HCT116 (cell line): ENCODE measurements around the gene VTI1B. TPM values are rescaled to one million over a fixed set of nuclear protein-coding genes. Genes with fewer than 3 reads are reported as not detected.

Experiments used
- ATAC-seq: fragments of 200-7000 bp; cut with Tn5 transposase; 2 replicates; pipeline ENCODE4 v1.9.1; 2020; ENCODE audit warnings: mild to moderate bottlenecking, moderate library complexity
- BruUV-seq: library from RNA; stranded (reverse); fragments of 400-500 nt; replicated peaks from 2 replicates; lab custom pipeline; 2021; lab: Mats Ljungman, UMichigan
- CTCF ChIA-PET: fragments of 300-600 bp; sonication (Branson Sonifier 250); formaldehyde crosslinking; loops from one replicate; lab custom pipeline; 2021; ENCODE audit warnings: antibody characterized with exemption; lab: Charles Lee
- POLR2A ChIA-PET: fragments of 300-600, 350-600 bp; sonication (Branson Sonifier 250); formaldehyde crosslinking; loops from one replicate; lab custom pipeline; 2021; ENCODE audit warnings: antibody characterized with exemption; lab: Charles Lee
- RAD21 ChIA-PET, 2 experiments: fragments of 300-600 bp; sonication (Branson Sonifier 250); formaldehyde crosslinking; loops; one replicate each; lab custom pipeline; 2023; ENCODE audit warnings: low total read pairs in 2 of 2; ENCODE audit not compliant: uncharacterized antibody in 2 of 2, unreplicated experiment in 2 of 2, low non-redundant PET in 1 of 2; lab: Charles Lee
- DNase-seq: peaks from one replicate; pipeline ENCODE4 v3.0.0-alpha.2; 2010; ENCODE audit warnings: low read depth, low spot score
- H2AFZ ChIP-seq: fragments of 200-600 bp; shearing (Covaris generic), sonication (generic); 2 replicates; pipeline ENCODE4 v1.6.1; 2017; ENCODE audit warnings: low read depth, mixed run types, mixed read lengths, antibody characterized with exemption, low read length; ENCODE audit not compliant: poor library complexity, severe bottlenecking
- H3K27ac ChIP-seq: 2 replicates; pipeline ENCODE4 v1.5.1; 2012; ENCODE audit warnings: low read depth, low read length
- H3K27me3 ChIP-seq: fragments of 200-600 bp; sonication (generic); 2 replicates; pipeline ENCODE4 v1.6.1; 2016; ENCODE audit warnings: mixed run types, low read length, mixed read lengths; ENCODE audit not compliant: insufficient read depth
- H3K36me3 ChIP-seq, 2 experiments: fragments of 200-500 bp in 1 of 2; fragments of 200-600 bp in 1 of 2; sonication (Bioruptor generic) in 1 of 2; sonication (generic) in 1 of 2; 2 replicates each; pipeline versions ENCODE4 v1.5.1 to v1.6.1; 2014 to 2016; ENCODE audit warnings: low read length in 2 of 2, inconsistent platforms in 1 of 2, mixed read lengths in 1 of 2, mixed run types in 1 of 2; ENCODE audit not compliant: insufficient read depth in 2 of 2, control insufficient read depth in 1 of 2
- H3K4me1 ChIP-seq, 2 experiments: fragments of 200-600 bp in 1 of 2; sonication (generic) in 1 of 2; 2 replicates each; pipeline versions ENCODE4 v1.5.1 to v1.6.1; 2012 to 2017; ENCODE audit warnings: low read length in 2 of 2, inconsistent platforms in 1 of 2, mild to moderate bottlenecking in 1 of 2, mixed read lengths in 1 of 2, mixed run types in 1 of 2, moderate library complexity in 1 of 2; ENCODE audit not compliant: insufficient read depth in 2 of 2, control insufficient read depth in 1 of 2
- H3K4me2 ChIP-seq: fragments of 200-600 bp; sonication (generic); 2 replicates; pipeline ENCODE4 v1.6.1; 2017; ENCODE audit warnings: mixed run types, low read length, mixed read lengths
- H3K4me3 ChIP-seq, 2 experiments: fragments of 200-600 bp in 1 of 2; sonication (generic) in 1 of 2; replicated peaks in 1 of 2; 2 replicates each; pipeline ENCODE4 v1.5.1; 2011 to 2016; ENCODE audit warnings: low read length in 2 of 2, control low read depth in 1 of 2, low read depth in 1 of 2, mild to moderate bottlenecking in 1 of 2, mixed read lengths in 1 of 2, mixed run types in 1 of 2
- H3K79me2 ChIP-seq: fragments of 200-600 bp; sonication (generic); 2 replicates; pipeline ENCODE4 v1.6.1; 2017; ENCODE audit warnings: mild to moderate bottlenecking, mixed run types, low read length, moderate library complexity, mixed read lengths; ENCODE audit not compliant: insufficient read depth
- H3K9ac ChIP-seq: fragments of 200-600 bp; sonication (generic); 2 replicates; pipeline ENCODE4 v1.6.1; 2016; ENCODE audit warnings: low read length, mixed read lengths
- H3K9me2 ChIP-seq: fragments of 200-600 bp; sonication (generic), shearing (Covaris generic); 2 replicates; pipeline ENCODE4 v1.6.1; 2017; ENCODE audit warnings: mixed run types, mild to moderate bottlenecking, moderate library complexity; ENCODE audit not compliant: insufficient read depth
- H3K9me3 ChIP-seq, 2 experiments: fragments of 200-500 bp in 1 of 2; fragments of 200-600 bp in 1 of 2; sonication (Bioruptor generic) in 1 of 2; sonication (generic) in 1 of 2; 2 replicates each; pipeline ENCODE4 v1.6.1; 2014 to 2017; ENCODE audit warnings: low read length in 2 of 2, mixed read lengths in 2 of 2, inconsistent platforms in 1 of 2, low read depth in 1 of 2, mild to moderate bottlenecking in 1 of 2, mixed run types in 1 of 2, moderate library complexity in 1 of 2; ENCODE audit not compliant: control insufficient read depth in 1 of 2, insufficient read depth in 1 of 2
- H4K20me1 ChIP-seq: fragments of 200-600 bp; sonication (generic), shearing (Covaris generic); 2 replicates; pipeline ENCODE4 v1.6.1; 2017; ENCODE audit warnings: mixed run types, mild to moderate bottlenecking, moderate library complexity; ENCODE audit not compliant: insufficient read depth
- ATF3 ChIP-seq: IDR thresholded peaks from 2 replicates; pipeline ENCODE4 v1.6.1; 2012
- CEBPB ChIP-seq: IDR thresholded peaks from 2 replicates; pipeline ENCODE4 v1.6.1; 2012; ENCODE audit warnings: low read depth
- CTCF ChIP-seq, 3 experiments: fragments of 200-600 bp in 1 of 3; sonication (generic) in 1 of 3; IDR thresholded peaks in 2 of 3; conservative IDR thresholded peaks in 1 of 3; 2 replicates each; pipeline ENCODE4 v1.5.1; 2012 to 2017; ENCODE audit warnings: low read depth in 2 of 3, low read length in 2 of 3, antibody characterized with exemption in 1 of 3, borderline replicate concordance in 1 of 3, control low read depth in 1 of 3, mild to moderate bottlenecking in 1 of 3, mixed read lengths in 1 of 3, mixed run types in 1 of 3, moderate library complexity in 1 of 3; ENCODE audit not compliant: insufficient read depth in 1 of 3
- EGR1 ChIP-seq: IDR thresholded peaks from 2 replicates; pipeline ENCODE4 v1.6.1; 2012; ENCODE audit warnings: low read depth
- ELF1 ChIP-seq: IDR thresholded peaks from 2 replicates; pipeline ENCODE4 v1.6.1; 2012; ENCODE audit warnings: low read depth, borderline replicate concordance
- EZH2phosphoT487 ChIP-seq: fragments of 200-600 bp; IDR thresholded peaks from 2 replicates; pipeline ENCODE4 v1.6.1; 2018; ENCODE audit warnings: antibody characterized with exemption, borderline replicate concordance
- FOSL1 ChIP-seq: IDR thresholded peaks from 2 replicates; pipeline ENCODE4 v1.6.1; 2012; ENCODE audit warnings: low read depth
- JUND ChIP-seq: IDR thresholded peaks from 2 replicates; pipeline ENCODE4 v1.6.1; 2012
- MAX ChIP-seq: IDR thresholded peaks from 2 replicates; pipeline ENCODE4 v1.6.1; 2012
- SIN3A ChIP-seq: IDR thresholded peaks from 2 replicates; pipeline ENCODE4 v1.6.1; 2012; ENCODE audit warnings: low read depth
- SP1 ChIP-seq: IDR thresholded peaks from 2 replicates; pipeline ENCODE4 v1.6.1; 2012; ENCODE audit warnings: low read depth
- SRF ChIP-seq: IDR thresholded peaks from 2 replicates; pipeline ENCODE4 v1.6.1; 2012; ENCODE audit warnings: low read depth
- ZFX ChIP-seq: fragments of 450-650 bp; IDR thresholded peaks from 2 replicates; pipeline ENCODE4 v1.6.1; 2017
- ZNF274 ChIP-seq: fragments of 200-500 bp; sonication (Bioruptor generic); IDR thresholded peaks from 2 replicates; pipeline ENCODE4 v1.6.1; 2014; ENCODE audit warnings: mild to moderate bottlenecking, low read depth, low read length, inconsistent platforms
- intact Hi-C: fragments of 100-400 bp; cut with micrococcal nuclease; formaldehyde crosslinking; loops from 2 replicates; pipeline ENCODE4 v1.10.0; 2022
- total RNA-seq: library from RNA; stranded (reverse); gene quantifications from one replicate; pipeline ENCODE4 v1.2.1, GENCODE V29; 2021; ENCODE audit not compliant: unreplicated experiment
- TF ChIP-seq, protein P1 (sequence below): IDR thresholded peaks from 2 replicates; pipeline ENCODE4 v1.6.1; 2011; ENCODE audit warnings: mild to moderate bottlenecking, low read length, moderate library complexity; ENCODE audit not compliant: insufficient replicate concordance; ENCODE audit errors: extremely low read depth

Gene VTI1B
- total RNA-seq, 1 experiment from 2014 or later: 86.3 TPM

DNA sequence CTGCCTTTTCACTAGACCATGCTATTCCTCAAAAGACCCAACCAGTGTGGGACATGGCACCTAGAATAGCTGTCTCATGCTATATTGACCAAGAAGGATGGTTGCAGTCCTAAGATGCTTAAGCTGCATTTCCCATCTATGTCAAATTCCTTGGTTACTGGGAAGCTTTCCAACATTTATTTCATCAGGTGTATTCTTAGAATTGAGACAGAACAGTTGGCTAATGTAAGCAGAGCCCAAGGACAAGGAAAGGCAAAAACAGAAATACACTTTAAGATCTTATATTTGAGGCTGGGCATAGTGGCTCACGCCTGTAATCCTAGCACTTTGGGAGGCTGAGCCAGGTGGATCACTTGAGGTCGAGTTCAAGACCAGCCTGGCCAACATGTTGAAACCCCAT is 30.0 kb downstream of the VTI1B start:
- no TSS peak for BruUV-seq
- Histone ChIP-seq H3K36me3 (peaks cover 0 to 3% of the 10 kb centered on the region in 2 experiments; a peak in 1 of 4 replicates), H3K27me3 (no peaks in the 10 kb centered on the region), H3K4me2 (no peak overlapping the region), H3K4me3 (no peak overlapping the region), H3K79me2 (no peaks in the 10 kb centered on the region), H3K9me3 (no peaks in the 10 kb centered on the region), H3K27ac (no peak overlapping the region), H4K20me1 (no peaks in the 10 kb centered on the region), H2AFZ (no peak overlapping the region), H3K9me2 (no peaks in the 10 kb centered on the region), H3K4me1 (peaks cover 2 to 15% of the 10 kb centered on the region in 2 experiments), H3K9ac (no peak overlapping the region)
- no peak for DNase-seq
- POLR2A ChIA-PET: interaction anchor here (1.2 kb wide), 1 partner anchor 44 kb away, joined by 4 read pairs; the partner anchor contains the start of gene PIGH
- intact Hi-C loops: no loop called here
- TF ChIP-seq CTCF (IDR thresholded peaks at IDR 0.05 in 2 of 3, conservative IDR thresholded peaks at IDR 0.05 in 1 of 3; ENCODE audit: borderline replicate concordance in 1 of 3, insufficient read depth in 1 of 3, low read depth in 2 of 3, low read length in 2 of 3) (no peak), ATF3 (no peak), JUND (no peak), FOSL1 (no peak), SIN3A (no peak), ZNF274 (no peak), CEBPB (no peak), ELF1 (no peak), EGR1 (no peak), SRF (no peak), ZFX (no peak), MAX (no peak), SP1 (no peak), EZH2phosphoT487 (no peak)
- TF ChIP-seq, protein P1, sequence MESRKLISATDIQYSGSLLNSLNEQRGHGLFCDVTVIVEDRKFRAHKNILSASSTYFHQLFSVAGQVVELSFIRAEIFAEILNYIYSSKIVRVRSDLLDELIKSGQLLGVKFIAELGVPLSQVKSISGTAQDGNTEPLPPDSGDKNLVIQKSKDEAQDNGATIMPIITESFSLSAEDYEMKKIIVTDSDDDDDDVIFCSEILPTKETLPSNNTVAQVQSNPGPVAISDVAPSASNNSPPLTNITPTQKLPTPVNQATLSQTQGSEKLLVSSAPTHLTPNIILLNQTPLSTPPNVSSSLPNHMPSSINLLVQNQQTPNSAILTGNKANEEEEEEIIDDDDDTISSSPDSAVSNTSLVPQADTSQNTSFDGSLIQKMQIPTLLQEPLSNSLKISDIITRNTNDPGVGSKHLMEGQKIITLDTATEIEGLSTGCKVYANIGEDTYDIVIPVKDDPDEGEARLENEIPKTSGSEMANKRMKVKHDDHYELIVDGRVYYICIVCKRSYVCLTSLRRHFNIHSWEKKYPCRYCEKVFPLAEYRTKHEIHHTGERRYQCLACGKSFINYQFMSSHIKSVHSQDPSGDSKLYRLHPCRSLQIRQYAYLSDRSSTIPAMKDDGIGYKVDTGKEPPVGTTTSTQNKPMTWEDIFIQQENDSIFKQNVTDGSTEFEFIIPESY: no peak
- no peak for ATAC-seq
- RAD21 ChIA-PET: no interaction called here
- CTCF ChIA-PET: interaction anchor here (1.5 kb wide), 1 partner anchor 44 kb away, joined by 3 read pairs; the partner anchor contains the start of gene PIGH
